Body of pancreas (tissue), 4 donors: ENCODE data around the gene CMTM4. TPM values are rescaled to one million over a fixed set of nuclear protein-coding genes. Genes with fewer than 3 reads are reported as not detected.
A peak's percentile ranks its signal among the peaks of the same experiment; 100 is the strongest.

ENCODE experiments used
- ATAC-seq: fragments of 150-250 bp; one replicate; pipeline ENCODE4 v1.9.1; 2016
- DNase-seq, 4 donors: peaks; one replicate each; pipeline ENCODE4 v3.0.0-alpha.2; 2019
- H3K27ac ChIP-seq, 4 donors: fragments of 200-600 bp; sonication (generic); 1 replicate in 3 of 4; 2 replicates in 1 of 4; pipeline versions ENCODE4 v1.5.1 to v1.6.1; 2016 to 2019; ENCODE audit warnings: mild to moderate bottlenecking in 1 of 4, mixed read lengths in 1 of 4, moderate library complexity in 1 of 4
- H3K27me3 ChIP-seq, 2 donors: fragments of 200-600 bp; sonication (generic); one replicate each; pipeline ENCODE4 v1.6.0; 2016; ENCODE audit warnings: mild to moderate bottlenecking in 1 of 2
- H3K36me3 ChIP-seq, 2 donors: fragments of 200-600 bp; sonication (generic); replicated peaks in 1 of 2; 2 replicates each; pipeline ENCODE4 v1.5.1; 2016; ENCODE audit warnings: low read depth in 2 of 2; ENCODE audit not compliant: insufficient read depth in 1 of 2
- H3K4me1 ChIP-seq: fragments of 200-600 bp; sonication (generic); one replicate; pipeline ENCODE4 v1.6.0; 2016
- H3K4me3 ChIP-seq, 2 donors: fragments of 200-600 bp; sonication (generic); 1 replicate in 1 of 2; 2 replicates in 1 of 2; pipeline ENCODE4 v1.5.1; 2016 to 2019
- H3K9me3 ChIP-seq, 3 donors: fragments of 200-600 bp; sonication (generic); 1 replicate in 2 of 3; 2 replicates in 1 of 3; pipeline ENCODE4 v1.5.1; 2016
- POLR2A ChIP-seq, 3 donors: fragments of 450-650 bp; IDR thresholded peaks; one replicate each; pipeline ENCODE4 v1.6.1; 2016; ENCODE audit warnings: antibody characterized with exemption in 3 of 3, mild to moderate bottlenecking in 2 of 3
- WGBS, 2 donors: methylation state at CpG; one replicate each; pipeline ENCODE4 v1.1.5; 2017; 5-methylcytosine and 5-hydroxymethylcytosine counted together
- intact Hi-C: fragments of 100-400 bp; cut with DNase I; formaldehyde crosslinking; loops from one replicate; pipeline ENCODE4 v1.15.1; 2023
- total RNA-seq, 2 donors: library from RNA; depleted of rRNA; stranded (reverse); fragments of >200 nt; gene quantifications; one replicate each; pipeline ENCODE4 v1.1.0, GENCODE V29; 2016
- TF ChIP-seq, protein P1 (sequence below), 7 experiments: fragments of 450-650 bp in 4 of 7; fragments of 200-600 bp in 3 of 7; sonication (generic) in 3 of 7; IDR thresholded peaks; one replicate each; pipeline ENCODE4 v1.5.1; 2016 to 2019; ENCODE audit warnings: antibody characterized with exemption in 7 of 7

Gene CMTM4
- total RNA-seq, 2 donors from 2014 or later: 35.9 to 36.6 TPM

DNA sequence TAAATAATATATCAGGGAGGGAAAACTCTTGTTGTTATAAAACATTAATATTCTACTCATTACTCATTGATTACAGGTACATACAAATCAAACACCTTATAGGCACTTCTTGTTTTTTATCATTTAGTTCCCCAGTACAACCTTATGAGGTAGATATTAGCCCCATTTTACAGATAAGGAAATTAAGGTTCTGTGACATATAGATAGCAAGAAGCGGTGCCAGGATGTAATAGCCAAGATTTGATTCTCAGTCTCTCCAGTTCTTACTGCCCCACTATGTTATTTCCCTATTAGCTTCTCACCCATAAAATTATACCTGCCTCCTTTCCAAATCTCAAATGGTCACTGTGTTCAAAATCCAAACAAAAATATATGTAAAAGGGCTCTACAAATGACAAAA is 55.2 kb downstream of the CMTM4 start:
- DNase-seq (no peak), ATAC-seq (no peak)
- no peaks in the 10 kb centered on the region for H3K36me3 ChIP-seq
- intact Hi-C loops: no loop called here
- H3K27me3 ChIP-seq: no peaks in the 10 kb centered on the region
- H3K4me1 ChIP-seq: peaks cover 18% of the 10 kb centered on the region
- H3K4me3 ChIP-seq: no peak overlapping the region
- WGBS, 2 donors: 52 to 60% methylated on average over 1 of the region's 1 CpG
- no peaks in the 10 kb centered on the region for H3K9me3 ChIP-seq
- TF ChIP-seq, protein P1, sequence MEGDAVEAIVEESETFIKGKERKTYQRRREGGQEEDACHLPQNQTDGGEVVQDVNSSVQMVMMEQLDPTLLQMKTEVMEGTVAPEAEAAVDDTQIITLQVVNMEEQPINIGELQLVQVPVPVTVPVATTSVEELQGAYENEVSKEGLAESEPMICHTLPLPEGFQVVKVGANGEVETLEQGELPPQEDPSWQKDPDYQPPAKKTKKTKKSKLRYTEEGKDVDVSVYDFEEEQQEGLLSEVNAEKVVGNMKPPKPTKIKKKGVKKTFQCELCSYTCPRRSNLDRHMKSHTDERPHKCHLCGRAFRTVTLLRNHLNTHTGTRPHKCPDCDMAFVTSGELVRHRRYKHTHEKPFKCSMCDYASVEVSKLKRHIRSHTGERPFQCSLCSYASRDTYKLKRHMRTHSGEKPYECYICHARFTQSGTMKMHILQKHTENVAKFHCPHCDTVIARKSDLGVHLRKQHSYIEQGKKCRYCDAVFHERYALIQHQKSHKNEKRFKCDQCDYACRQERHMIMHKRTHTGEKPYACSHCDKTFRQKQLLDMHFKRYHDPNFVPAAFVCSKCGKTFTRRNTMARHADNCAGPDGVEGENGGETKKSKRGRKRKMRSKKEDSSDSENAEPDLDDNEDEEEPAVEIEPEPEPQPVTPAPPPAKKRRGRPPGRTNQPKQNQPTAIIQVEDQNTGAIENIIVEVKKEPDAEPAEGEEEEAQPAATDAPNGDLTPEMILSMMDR (IDR thresholded peaks at IDR 0.05): no peak
- TF ChIP-seq POLR2A (IDR thresholded peaks at IDR 0.05): no peak
- H3K27ac ChIP-seq: no peak overlapping the region

DNA sequence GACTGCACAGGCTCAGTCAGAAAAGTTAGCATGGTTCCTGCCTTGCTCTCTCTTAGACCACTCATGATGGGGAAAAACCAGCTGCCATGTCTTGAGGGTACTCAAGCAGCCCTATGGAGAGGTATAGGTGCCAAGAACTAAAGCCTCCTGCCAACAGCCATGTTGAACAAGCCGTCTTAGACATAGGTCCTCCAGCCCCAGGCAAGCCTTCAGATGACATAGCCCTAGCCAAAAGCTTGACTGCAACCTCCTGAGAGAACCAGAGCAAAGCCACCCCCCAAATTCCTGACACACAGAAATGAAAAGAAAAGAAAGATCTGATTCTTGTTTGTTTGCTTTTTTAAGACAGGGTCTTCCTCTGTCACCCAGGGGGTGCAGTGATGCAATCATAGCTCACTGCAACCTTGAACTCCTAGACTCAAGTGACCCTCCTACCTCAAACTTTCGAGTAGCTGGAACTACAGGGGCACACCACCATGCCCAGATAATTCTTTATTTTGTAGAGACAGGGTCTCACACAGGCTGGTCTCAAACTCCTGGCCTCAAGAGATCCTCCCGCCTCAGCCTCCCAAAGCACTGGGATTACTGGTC is 55.7 kb downstream of the CMTM4 start:
- intact Hi-C loops: no loop called here
- Histone ChIP-seq H3K36me3 (no peaks in the 10 kb centered on the region), H3K4me3 (no peak overlapping the region), H3K27me3 (no peaks in the 10 kb centered on the region), H3K27ac (no peak overlapping the region), H3K4me1 (peaks cover 18% of the 10 kb centered on the region), H3K9me3 (no peaks in the 10 kb centered on the region)
- no peak for DNase-seq
- no peak for ATAC-seq
- WGBS, 2 donors: 93 to 100% methylated on average over 2 to 3 of the region's 3 CpGs
- TF ChIP-seq POLR2A (IDR thresholded peaks at IDR 0.05): no peak
- TF ChIP-seq, protein P1 (IDR thresholded peaks at IDR 0.05): no peak

DNA sequence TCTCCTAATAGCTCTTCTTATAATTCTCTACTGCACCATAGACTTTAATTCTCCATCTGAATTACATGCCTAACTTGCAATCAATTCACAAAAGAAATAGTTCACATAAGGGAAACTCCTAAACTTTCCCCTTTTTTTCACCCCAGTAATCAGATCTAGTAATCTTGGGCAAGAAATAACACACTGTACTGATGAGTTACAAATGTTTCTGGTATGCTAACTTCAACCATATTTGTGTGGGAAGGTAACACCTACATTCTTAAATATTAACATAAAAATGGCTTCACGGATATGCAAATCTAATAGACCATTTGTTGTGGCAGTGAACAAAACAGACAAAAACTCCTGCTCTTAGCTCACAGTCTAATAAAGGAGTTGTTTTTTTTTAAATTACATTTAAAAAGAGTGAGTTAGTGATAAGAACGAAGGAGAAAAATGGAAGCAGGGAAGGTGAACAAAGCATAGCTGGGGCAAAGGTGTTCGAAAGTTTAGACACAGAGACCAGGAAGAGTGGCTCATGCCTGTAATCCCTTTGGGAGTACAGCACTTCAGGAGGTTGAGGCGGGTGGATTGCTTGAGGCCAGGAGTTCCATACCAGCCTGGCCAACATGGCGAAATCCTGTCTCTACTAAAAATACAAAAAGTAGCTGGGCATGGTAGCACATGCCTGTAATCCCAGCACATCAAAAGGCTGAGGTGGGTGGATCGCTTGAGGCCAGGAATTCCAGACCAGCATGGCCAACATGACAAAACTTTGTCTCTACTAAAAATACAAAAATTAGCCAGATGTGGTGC is 57.3 kb downstream of the CMTM4 start:
- Histone ChIP-seq H3K9me3 (no peaks in the 10 kb centered on the region), H3K27me3 (no peaks in the 10 kb centered on the region), H3K36me3 (no peaks in the 10 kb centered on the region), H3K27ac (peak overlapping the region in 2 of 4 donors; percentile 9 to 34), H3K4me3 (no peak overlapping the region), H3K4me1 (peaks cover 18% of the 10 kb centered on the region)
- TF ChIP-seq, protein P1 (IDR thresholded peaks at IDR 0.05): no peak
- TF ChIP-seq POLR2A (IDR thresholded peaks at IDR 0.05): no peak
- no peak for ATAC-seq
- DNase-seq: no peak
- intact Hi-C loops: no loop called here
- WGBS, 2 donors: 81 to 83% methylated on average over 6 of the region's 6 CpGs

DNA sequence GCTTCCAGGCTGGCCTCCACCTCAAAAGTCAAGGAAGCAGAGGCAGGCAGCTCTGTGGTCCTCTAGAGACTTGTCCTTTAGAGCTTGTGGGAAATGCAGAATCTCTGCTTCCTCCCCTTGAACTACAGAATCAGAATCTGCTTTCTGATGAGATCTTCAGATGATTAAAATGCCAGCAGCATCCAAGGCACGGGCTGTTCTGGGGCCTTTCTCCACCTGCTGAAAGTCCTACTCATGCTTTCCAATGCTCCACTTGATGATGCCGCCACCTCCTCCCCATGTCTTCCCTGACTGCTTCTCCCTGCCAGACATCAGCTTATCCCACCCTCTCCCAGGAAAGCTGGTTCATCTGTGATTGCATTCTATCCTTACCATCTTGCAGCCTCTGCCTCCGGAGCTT is 58.7 kb downstream of the CMTM4 start:
- Histone ChIP-seq H3K4me1 (peaks cover 14% of the 10 kb centered on the region), H3K36me3 (no peaks in the 10 kb centered on the region), H3K4me3 (no peak overlapping the region), H3K27me3 (no peaks in the 10 kb centered on the region), H3K27ac (no peak overlapping the region), H3K9me3 (no peaks in the 10 kb centered on the region)
- no peak for TF ChIP-seq POLR2A (IDR thresholded peaks at IDR 0.05)
- TF ChIP-seq, protein P1 (IDR thresholded peaks at IDR 0.05): no peak
- ATAC-seq (no peak), DNase-seq (no peak)
- intact Hi-C loops: no loop called here
- 90 to 98% methylated on average over 3 of the region's 3 CpGs for WGBS, 2 donors
